HUDEP-2 (cell line): ENCODE results near the gene OR2F2.

ENCODE experiments used
- DNase-seq, 76 experiments: peaks; one replicate each; lab custom pipeline; 2025; ENCODE audit not compliant: unreplicated experiment in 76 of 76; lab: John Stamatoyannopoulos, UW

Gene OR2F2

DNA sequence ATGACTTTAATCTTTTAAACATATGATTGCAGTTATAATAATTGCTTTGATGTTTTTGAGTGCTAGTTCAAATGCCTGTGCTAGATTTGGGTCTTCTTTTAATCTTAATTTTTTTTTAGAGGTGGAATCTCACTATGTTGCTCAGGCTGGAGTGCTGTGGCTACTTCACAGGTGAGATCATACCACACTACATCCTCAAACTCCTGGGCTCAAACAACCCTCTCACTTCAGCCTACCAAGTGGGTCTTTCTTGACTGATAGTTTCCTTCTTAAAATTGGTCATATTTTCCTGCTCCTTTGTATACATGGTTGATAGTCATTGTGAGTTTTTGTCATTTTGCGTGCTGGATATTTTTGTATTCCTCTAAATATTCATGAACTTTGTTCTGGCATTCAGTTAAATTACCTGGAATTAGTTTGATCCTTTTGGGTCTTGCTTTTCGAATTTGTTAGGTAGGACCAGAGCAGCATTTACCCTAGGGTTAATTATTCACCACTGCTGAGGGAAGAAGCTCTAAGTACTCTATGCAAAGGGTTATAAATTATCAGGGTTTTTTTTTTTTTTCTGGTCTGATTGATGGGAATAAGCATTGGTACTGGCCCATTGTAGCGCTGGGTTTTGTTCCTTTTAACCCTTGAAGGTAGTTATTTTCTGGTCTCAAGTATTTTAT lies 21.0 kb upstream of the OR2F2 start:
- no peak for DNase-seq

GRCh38 chr7:143914938-143915652 lies 19.9 kb upstream of the OR2F2 start:
- no peak for DNase-seq

DNA sequence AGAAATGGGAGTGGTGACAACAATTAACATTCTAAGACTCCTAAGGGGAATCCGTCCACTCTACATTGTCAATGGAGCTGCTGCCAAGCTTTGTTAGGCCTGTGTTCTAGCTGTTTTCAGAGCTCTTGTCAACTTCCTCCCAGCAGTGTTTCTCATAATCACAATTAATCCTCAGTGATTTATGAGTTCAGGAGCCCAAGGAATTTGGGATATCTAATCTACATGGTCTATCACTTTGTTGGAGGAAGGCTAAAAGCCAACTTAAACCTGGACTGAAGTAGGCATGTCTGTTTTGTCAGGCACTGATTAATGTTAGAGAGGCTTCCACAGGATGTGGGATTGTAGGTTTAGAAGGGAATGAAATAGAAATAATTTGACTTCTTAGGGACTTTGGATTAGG lies 10.2 kb upstream of the OR2F2 start:
- no peak for DNase-seq

DNA sequence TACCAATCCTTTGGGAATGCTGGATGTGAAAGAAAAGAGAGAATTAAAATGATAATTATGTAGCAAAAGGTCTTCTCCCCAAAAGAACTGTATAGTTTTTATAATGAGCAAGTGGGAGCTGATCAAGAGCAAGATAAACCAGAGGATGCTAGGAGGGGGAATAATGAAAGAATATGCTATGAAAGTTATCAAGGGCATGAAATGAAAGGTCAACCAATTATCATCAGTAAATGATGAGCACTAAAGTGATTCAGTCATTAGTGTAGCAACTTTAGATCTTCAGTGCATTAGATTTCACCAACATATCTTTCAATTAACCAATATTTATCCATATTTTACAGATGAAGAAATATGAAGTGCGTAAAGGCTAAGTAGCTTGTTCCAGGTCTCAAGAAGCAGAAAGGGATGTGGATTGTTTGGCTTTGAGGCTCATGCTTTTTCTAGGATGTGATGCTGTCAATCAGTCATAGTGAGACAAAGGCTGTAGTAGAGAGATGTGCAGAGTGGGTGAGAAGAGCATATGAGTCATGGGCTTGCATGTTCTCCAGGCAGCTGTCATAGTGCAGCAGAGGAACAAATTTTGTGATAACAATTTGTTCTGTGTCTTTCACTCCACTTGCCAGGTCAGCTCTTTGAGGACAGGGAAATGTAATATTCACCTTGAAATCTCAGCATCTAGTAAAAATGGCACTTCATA lies 5.7 kb upstream of the OR2F2 start:
- DNase-seq: no peak

DNA sequence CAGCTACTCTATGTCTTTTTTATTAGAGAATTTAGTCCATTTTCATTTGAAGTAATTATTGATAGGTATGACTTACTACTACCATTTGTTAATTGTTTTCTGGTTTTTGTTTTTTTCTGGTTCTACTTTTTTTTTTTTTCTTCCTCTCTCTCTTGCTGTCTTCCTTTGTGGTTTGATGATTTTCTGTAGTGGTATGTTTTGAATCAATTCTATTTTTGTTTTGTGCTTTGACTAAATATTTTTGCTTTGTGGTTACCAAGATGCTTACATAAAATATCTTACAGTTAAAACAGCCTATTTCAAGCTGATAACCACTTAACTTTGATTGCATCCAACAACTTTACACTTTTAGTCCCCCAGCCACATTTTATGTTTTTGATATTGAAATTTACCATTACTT lies 3.3 kb upstream of the OR2F2 start:
- DNase-seq: no peak

DNA sequence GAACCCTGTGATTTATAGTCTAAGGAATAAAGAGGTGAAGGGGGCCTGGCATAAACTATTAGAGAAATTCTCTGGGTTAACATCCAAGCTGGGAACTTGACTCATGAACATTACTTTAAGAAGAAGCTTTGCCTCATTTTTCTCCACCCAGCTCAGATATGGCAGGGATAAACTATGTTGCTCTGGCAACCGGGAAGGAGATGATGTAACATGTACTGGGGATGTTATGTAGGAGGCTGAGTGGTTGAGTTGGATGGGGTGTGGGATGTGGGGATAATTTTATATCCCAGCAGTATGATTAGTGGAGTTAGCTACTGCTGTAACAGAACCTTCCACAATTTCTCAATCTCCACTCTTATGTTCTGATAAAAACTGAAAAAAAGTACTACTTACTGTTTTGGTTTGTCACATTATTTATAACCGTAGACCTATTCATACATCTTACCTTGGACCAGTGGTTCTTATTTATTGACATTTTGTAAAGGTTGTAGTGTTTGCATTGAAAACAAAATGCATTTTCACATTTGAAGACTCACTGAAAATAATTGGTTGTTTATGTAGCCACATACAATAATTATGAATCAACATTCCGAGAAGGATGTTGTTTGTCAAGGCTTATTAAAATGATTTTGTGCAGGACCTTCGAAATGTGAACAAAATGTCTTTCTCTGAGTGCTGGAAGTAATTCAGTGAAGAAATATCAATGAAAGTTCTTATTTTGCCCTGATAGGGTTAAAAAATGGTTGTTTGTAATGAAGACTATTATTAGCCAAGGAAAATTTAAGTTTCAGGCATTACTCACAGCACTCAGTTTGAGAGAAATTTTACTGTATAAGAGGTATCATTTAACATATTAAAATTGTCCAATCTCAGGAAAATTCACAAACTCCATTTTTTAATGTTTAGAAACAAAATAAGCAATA lies 1.3 kb downstream of the OR2F2 start:
- no peak for DNase-seq

GRCh38 chr7:143938379-143939243 lies 3.6 kb downstream of the OR2F2 start:
- no peak for DNase-seq

DNA sequence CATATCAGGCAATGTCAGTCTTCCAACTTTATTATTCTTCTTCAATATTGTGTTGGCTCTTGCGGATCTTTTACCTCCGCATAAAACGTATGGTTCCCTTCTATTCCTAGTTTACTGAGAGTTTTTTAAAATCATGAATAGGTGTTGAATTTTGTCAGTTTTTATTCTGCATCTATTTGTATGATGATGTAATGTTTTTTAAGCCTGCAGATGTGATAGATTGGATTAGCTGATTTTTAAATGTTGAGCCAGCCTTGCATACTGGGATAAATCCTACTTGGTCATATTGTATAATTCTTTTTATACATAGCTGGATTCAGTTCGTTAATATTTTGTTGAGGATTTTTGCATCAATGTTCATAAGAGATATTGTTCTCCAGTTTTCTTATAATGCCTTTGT lies 10.4 kb downstream of the OR2F2 start:
- DNase-seq: no peak

DNA sequence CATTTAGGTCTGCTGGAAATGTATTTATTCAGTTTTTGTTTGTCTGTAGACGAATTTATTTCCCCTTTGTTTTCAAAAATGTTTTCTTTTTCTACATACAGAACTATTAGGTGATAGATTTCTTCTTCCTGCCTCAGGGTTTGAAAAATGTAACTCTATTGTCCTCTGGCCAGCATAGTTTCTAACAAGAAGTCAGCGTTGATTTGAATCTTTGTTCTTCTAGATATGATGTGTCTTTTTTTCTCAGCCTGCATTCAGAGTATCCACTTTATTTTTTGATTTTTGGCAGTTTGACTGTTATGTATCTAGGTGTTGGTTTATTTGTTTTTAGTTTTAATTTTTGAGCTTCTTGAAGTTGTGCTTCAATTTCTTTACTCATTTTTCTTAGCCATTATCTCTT lies 12.1 kb downstream of the OR2F2 start:
- no peak for DNase-seq

DNA sequence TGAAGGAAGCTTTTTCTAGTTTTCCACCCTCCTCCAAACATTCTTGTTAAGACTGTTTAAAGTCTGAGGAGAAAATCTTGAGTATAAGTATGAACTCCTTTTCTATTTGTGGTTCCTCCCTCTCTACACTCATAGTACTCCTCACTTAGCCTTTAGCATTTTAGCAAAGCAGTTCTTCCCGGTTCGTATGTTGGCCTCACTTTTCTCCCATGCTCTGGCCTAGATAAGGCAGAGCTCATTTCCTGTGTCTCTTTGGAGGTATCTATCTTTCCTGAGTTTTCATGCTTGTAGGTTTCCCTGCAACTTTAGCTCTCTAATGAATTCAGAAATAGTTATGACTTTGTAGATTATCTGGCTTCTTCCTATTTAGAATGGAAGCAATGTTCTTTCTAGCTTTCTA lies 13.7 kb downstream of the OR2F2 start:
- DNase-seq: no peak

- DNase-seq: no peak
Measured at GRCh38 chr7:143953421-143953820, 18.4 kb downstream of the OR2F2 start.

GRCh38 chr7:143954135-143954534 lies 19.1 kb downstream of the OR2F2 start:
- no peak for DNase-seq

DNA sequence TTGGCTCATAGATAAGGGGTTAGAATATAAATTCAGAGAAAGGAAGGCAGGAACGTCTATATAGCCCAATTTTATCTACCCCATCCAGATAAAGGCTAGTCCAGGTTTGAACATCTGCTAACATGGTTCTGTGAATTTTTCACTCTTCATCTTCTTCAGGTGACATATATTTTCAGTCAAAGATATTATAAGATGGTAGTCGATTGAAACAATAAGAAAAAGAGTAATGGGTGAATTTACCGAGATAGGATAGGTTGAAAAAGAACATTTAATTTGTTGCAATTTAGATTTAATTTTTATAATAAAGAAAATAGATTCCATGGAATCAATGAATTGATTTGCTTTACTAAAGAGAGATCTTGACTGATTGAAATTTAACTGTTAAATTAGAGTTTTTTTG lies 19.5 kb downstream of the OR2F2 start, which contains the start of gene OR2F1:
Gene OR2F1, plus strand, starts transcription at position 301 of the 400 bp plus-strand sequence. CDS start 5,127 bp downstream, outside the sequence.
- no peak for DNase-seq

DNA sequence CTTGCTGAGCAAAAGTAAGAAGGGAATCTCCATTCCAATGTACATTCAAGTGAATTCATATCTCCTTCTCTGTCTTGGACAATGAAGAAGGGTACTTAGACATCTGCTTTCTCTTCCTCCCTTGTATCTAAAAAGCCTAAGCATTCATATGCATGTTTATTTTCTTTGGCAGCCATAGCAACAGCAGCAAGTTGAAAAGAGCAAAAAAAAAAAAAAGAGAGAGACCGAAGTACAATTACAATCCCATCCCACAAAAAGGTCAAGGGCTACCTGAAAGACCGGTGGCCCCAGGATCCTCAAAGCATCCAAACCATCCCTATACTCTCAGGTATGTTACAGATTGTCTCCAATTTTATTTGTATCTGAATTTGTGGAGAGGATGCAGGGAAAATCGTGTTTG lies 23.7 kb downstream of the OR2F2 start:
- no peak for DNase-seq

GRCh38 chr7:143960813-143961610 lies 26.0 kb downstream of the OR2F2 start:
- DNase-seq: no peak

- DNase-seq: no peak
Measured at GRCh38 chr7:143965280-143965679, 30.2 kb downstream of the OR2F2 start.

DNA sequence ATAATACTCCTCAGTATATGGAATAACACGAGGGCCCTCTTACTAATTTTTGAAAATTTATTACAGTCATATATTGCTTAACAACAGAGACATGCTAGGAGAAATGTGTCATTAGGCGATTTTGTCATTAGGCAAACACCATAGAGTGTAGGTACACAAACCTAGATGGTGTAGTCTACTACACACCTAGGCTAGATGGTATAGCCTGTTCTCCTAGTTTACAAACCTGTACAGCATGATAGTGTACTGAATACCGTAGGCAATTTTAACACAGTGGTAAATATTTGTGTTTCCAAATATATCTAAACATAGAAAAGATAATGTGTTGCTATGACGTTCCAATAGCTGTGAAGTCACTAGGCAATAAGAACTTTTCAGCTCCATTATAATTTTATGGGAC lies 32.4 kb downstream of the OR2F2 start:
- no peak for DNase-seq

- no peak for DNase-seq
Measured at GRCh38 chr7:143973870-143974416, 38.9 kb downstream of the OR2F2 start.

DNA sequence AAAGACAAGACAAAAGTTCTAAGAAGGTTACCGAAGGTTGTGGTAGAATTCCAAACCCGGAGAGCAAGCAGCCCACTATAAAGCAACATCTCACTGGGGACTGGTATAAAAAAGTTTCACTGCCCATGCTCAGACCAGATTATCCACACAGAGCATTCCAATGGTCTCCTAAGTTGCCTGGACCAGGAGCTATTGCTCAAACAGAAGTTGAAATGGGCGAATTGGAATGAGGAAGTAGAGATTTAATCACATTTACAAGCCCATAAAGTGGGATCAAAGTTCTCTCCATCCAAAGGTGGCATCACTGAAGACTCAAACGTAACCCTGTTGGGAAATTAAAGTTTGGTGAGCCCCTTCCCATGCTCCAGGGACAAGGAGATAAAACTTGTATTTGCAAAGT lies 39.4 kb downstream of the OR2F2 start:
- no peak for DNase-seq
